Natural killer cell (primary cell): Measurements from ENCODE around the gene UAP1. TPM values are rescaled to one million over a fixed set of nuclear protein-coding genes. Genes with fewer than 3 reads are reported as not detected.
"Not testable (repeated sequence)": the region's sequence is repeated elsewhere in the genome, so short reads cannot be mapped to it uniquely, and the experiment has no call there.

Experiments used
- ATAC-seq, 3 donors: fragments of 150-1000 bp in 2 of 3; fragments of 200-7000 bp in 1 of 3; cut with Tn5 transposase; 1 replicate in 1 of 3; 2 replicates in 2 of 3; pipeline ENCODE4 v1.10.0; 2021; ENCODE audit warnings: mild to moderate bottlenecking in 2 of 3, moderate library complexity in 2 of 3
- DNase-seq, 2 donors: peaks; one replicate each; pipeline versions ENCODE4 v3.0.0 to v3.0.0-alpha.2; 2013 to 2021; ENCODE audit warnings: mixed read lengths in 1 of 2
- H3K27ac ChIP-seq: one replicate; pipeline ENCODE4 v1.5.1; 2013; ENCODE audit warnings: mild to moderate bottlenecking, low read length
- H3K27me3 ChIP-seq: one replicate; pipeline ENCODE4 v1.6.1; 2013; ENCODE audit warnings: low read length; ENCODE audit not compliant: control insufficient read depth, insufficient read depth
- H3K36me3 ChIP-seq: one replicate; pipeline ENCODE4 v1.6.1; 2013; ENCODE audit warnings: low read length; ENCODE audit not compliant: control insufficient read depth, insufficient read depth
- H3K4me1 ChIP-seq: one replicate; pipeline ENCODE4 v1.6.1; 2013; ENCODE audit warnings: low read length; ENCODE audit not compliant: control insufficient read depth, insufficient read depth
- H3K4me3 ChIP-seq: one replicate; pipeline ENCODE4 v1.5.1; 2013; ENCODE audit warnings: low read length
- H3K9me3 ChIP-seq: one replicate; pipeline ENCODE4 v1.6.1; 2013; ENCODE audit warnings: low read length; ENCODE audit not compliant: control insufficient read depth, insufficient read depth
- H3K27ac Mint-ChIP-seq, 2 donors: one replicate each; pipeline ENCODE4 v1.8.0; 2022; ENCODE audit warnings: mild to moderate bottlenecking in 2 of 2, mixed read lengths in 2 of 2, moderate library complexity in 1 of 2
- H3K27me3 Mint-ChIP-seq, 2 donors: one replicate each; pipeline ENCODE4 v1.8.0; 2022; ENCODE audit warnings: low read depth in 2 of 2, mixed read lengths in 2 of 2
- H3K36me3 Mint-ChIP-seq: one replicate; pipeline ENCODE4 v1.8.0; 2022; ENCODE audit warnings: mixed read lengths
- H3K4me1 Mint-ChIP-seq, 2 donors: one replicate each; pipeline ENCODE4 v1.8.0; 2022; ENCODE audit warnings: mixed read lengths in 2 of 2
- H3K4me3 Mint-ChIP-seq: one replicate; pipeline ENCODE4 v1.8.0; 2022; ENCODE audit warnings: mild to moderate bottlenecking, moderate library complexity, mixed read lengths
- H3K9me3 Mint-ChIP-seq, 2 donors: one replicate each; pipeline ENCODE4 v1.8.0; 2022; ENCODE audit warnings: mixed read lengths in 2 of 2
- WGBS: methylation state at CpG from one replicate; pipeline ENCODE4 v1.1.7; 2013; ENCODE audit warnings: missing lambda C conversion rate; ENCODE audit not compliant: insufficient coverage; 5-methylcytosine and 5-hydroxymethylcytosine counted together
- intact Hi-C: fragments of 100-400 bp; cut with micrococcal nuclease; formaldehyde crosslinking; loops from one replicate; pipeline ENCODE4 v1.14.2; 2022
- total RNA-seq, 4 donors: library from RNA; stranded (reverse); fragments of 120-200 nt in 1 of 4; gene quantifications; one replicate each; pipeline versions ENCODE4 v1.2.3 to v1.2.4, GENCODE V29; 2013 to 2022
- TF ChIP-seq, protein P1 (sequence below): fragments of 200-600 bp; IDR thresholded peaks from one replicate; pipeline ENCODE4 v1.8.0; 2022; ENCODE audit warnings: antibody characterized with exemption

Gene UAP1
- total RNA-seq, 3 donors from 2014 or later (not counting 1 experiment from before 2014, with no cell fraction given) = 69.2 to 109 (median 74.2) TPM

DNA sequence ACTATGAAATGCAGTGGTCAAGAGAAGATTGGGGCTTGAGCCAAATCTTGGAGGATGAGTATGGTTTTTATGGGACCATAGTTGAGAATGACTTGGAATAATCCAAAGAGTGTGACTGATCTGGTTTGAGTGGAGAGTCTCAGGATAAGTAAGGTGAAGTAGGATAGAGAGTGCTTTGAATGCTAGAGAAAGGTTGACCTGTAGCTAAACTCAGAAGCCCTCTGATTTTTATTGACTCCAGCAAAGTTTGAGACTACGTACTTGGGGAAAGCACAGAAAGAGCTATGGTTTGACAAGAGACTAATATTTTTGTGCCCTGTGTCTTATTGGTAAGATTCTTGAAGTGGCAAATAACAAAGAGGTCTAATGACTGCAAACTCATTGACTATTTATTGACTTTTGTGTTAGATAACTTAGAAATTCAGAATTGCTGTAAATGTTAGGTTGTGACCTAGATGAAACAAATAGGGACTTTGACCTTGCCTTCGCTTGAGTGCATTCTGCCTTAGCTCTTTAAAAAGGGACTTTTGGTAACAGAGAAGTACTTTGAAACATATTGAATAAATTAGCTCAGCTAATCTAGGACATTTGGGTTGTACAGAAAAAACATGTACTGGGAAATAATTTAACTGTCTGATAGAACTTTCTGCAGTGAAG lies 35.1 kb downstream of the UAP1 start:
- Mint-ChIP-seq H3K4me3 (no peak overlapping the region), H3K9me3 (no peaks in the 10 kb centered on the region), H3K27ac (no peak overlapping the region), H3K27me3 (no peaks in the 10 kb centered on the region), H3K4me1 (no peaks in the 10 kb centered on the region), H3K36me3 (peaks cover 9% of the 10 kb centered on the region)
- 98% methylated on average over 2 of the region's 2 CpGs for WGBS
- intact Hi-C loops = no loop called here
- TF ChIP-seq, protein P1, sequence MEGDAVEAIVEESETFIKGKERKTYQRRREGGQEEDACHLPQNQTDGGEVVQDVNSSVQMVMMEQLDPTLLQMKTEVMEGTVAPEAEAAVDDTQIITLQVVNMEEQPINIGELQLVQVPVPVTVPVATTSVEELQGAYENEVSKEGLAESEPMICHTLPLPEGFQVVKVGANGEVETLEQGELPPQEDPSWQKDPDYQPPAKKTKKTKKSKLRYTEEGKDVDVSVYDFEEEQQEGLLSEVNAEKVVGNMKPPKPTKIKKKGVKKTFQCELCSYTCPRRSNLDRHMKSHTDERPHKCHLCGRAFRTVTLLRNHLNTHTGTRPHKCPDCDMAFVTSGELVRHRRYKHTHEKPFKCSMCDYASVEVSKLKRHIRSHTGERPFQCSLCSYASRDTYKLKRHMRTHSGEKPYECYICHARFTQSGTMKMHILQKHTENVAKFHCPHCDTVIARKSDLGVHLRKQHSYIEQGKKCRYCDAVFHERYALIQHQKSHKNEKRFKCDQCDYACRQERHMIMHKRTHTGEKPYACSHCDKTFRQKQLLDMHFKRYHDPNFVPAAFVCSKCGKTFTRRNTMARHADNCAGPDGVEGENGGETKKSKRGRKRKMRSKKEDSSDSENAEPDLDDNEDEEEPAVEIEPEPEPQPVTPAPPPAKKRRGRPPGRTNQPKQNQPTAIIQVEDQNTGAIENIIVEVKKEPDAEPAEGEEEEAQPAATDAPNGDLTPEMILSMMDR = no peak
- Histone ChIP-seq H3K9me3 (no peaks in the 10 kb centered on the region), H3K4me1 (no peaks in the 10 kb centered on the region), H3K27me3 (no peaks in the 10 kb centered on the region), H3K4me3 (no peak overlapping the region), H3K27ac (no peak overlapping the region), H3K36me3 (peaks cover 22% of the 10 kb centered on the region)
- DNase-seq (no peak), ATAC-seq (no peak)

- ATAC-seq = no peak
- no peaks in the 10 kb centered on the region for H3K36me3 Mint-ChIP-seq
- Histone ChIP-seq H3K36me3 (peaks cover 22% of the 10 kb centered on the region), H3K4me3 (no peak overlapping the region), H3K27me3 (no peaks in the 10 kb centered on the region), H3K4me1 (no peaks in the 10 kb centered on the region), H3K27ac (no peak overlapping the region), H3K9me3 (no peaks in the 10 kb centered on the region)
- no peak overlapping the region for H3K27ac Mint-ChIP-seq
- H3K27me3 Mint-ChIP-seq = no peaks in the 10 kb centered on the region
- H3K4me3 Mint-ChIP-seq = no peak overlapping the region
- DNase-seq = no peak
- intact Hi-C loops = no loop called here
- WGBS = 100% methylated on average over 1 of the region's 1 CpG
- H3K4me1 Mint-ChIP-seq = no peaks in the 10 kb centered on the region
- H3K9me3 Mint-ChIP-seq = no peaks in the 10 kb centered on the region
- TF ChIP-seq, protein P1 = no peak
Observed at GRCh38 chr1:162599451-162599850, 37.9 kb downstream of the UAP1 start.

DNA sequence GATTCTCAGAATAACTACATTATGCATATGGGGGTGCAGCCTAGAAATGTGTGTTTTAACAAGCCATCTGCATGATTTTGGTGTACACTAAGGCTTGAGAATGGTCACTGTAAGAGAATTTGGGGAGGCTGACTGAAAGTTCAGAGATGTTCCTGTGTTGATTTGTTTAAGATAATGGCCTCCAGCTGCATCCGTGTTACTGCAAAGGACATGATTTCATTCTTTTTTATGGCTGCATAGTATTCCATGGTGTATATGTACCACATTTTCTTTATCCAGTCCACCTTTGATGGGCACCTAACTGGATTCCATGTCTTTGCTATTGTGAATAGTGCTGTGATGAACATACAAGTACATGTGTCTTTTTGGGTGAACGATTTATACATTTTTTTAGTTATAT lies 41.6 kb downstream of the UAP1 start:
- 93% methylated on average over 2 of the region's 2 CpGs for WGBS
- H3K4me3 Mint-ChIP-seq, intact Hi-C loops, H3K27me3 ChIP-seq, H3K9me3 Mint-ChIP-seq, H3K27me3 Mint-ChIP-seq, H3K4me3 ChIP-seq, ATAC-seq, H3K36me3 Mint-ChIP-seq, H3K27ac ChIP-seq, H3K27ac Mint-ChIP-seq, H3K4me1 ChIP-seq, DNase-seq, H3K4me1 Mint-ChIP-seq, H3K9me3 ChIP-seq: not testable (repeated sequence)
- H3K36me3 ChIP-seq = peaks cover 19% of the 10 kb centered on the region

GRCh38 chr1:162605225-162605927 lies 43.9 kb downstream of the UAP1 start:
- TF ChIP-seq, protein P1 = no peak

More at GRCh38 chr1:162605225-162605927, 43.9 kb downstream of the UAP1 start:
- Histone ChIP-seq H3K27me3 (no peaks in the 10 kb centered on the region), H3K4me1 (no peaks in the 10 kb centered on the region), H3K36me3 (peaks cover 5% of the 10 kb centered on the region), H3K9me3 (no peaks in the 10 kb centered on the region), H3K27ac (no peak overlapping the region), H3K4me3 (no peak overlapping the region)
- ATAC-seq (no peak), DNase-seq (no peak)
- no peaks in the 10 kb centered on the region for H3K9me3 Mint-ChIP-seq
- no peaks in the 10 kb centered on the region for H3K4me1 Mint-ChIP-seq
- no peaks in the 10 kb centered on the region for H3K27me3 Mint-ChIP-seq
- intact Hi-C loops = no loop called here
- H3K4me3 Mint-ChIP-seq = no peak overlapping the region
- no peak overlapping the region for H3K27ac Mint-ChIP-seq
- no peaks in the 10 kb centered on the region for H3K36me3 Mint-ChIP-seq
- WGBS = 81% methylated on average over 3 of the region's 3 CpGs
